GM18519 (cell line): ENCODE results near the gene PIK3C2B.

Source experiments
- ATAC-seq: cut with Tn5 transposase; IDR thresholded peaks from one replicate; pipeline ENCODE4 v1.9.1; 2021; ENCODE audit warnings: mild to moderate bottlenecking, moderate library complexity; ENCODE audit not compliant: unreplicated experiment, low FRiP score

Gene PIK3C2B

DNA sequence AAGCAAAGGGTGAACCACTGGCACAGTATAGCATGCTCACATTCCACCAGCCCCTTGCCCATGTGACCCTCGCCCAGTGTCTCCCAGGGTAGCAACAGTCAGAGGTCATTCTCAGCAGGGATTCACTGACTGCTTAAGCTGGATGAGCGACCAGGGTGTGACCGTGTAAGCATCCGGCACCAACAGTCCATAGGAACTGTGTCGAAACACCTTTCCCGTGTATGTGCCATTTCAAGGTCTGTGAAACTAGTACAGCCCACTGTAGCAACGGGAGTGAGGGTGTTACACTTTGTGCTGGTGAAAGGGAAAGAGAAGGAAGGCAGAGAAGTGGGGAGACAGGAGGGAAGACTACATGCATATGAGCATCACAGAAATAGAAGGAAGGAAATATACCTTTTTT is 10.8 kb downstream of the PIK3C2B start:
- ATAC-seq, result no peak

DNA sequence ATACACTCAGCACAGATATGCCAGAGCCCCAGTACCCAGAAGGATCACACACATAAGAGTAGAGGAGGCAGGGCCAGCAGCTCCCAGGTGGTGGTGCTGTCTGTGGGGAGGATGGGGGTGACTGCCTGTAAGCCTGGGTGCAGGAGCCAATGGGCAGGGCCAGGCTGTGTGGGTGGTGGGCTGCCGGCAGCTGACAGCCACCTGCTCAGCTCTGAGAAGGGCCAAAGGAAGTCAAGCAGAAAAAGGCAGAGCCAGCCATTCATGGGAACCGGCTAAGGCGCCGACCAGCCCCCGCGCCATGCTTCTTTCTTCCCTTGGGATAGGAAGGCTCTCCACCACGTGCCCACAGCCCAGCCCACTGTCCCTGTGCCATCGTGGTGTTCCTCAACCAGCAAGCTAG is 14.1 kb downstream of the PIK3C2B start:
- peak; percentile 48 for ATAC-seq

DNA sequence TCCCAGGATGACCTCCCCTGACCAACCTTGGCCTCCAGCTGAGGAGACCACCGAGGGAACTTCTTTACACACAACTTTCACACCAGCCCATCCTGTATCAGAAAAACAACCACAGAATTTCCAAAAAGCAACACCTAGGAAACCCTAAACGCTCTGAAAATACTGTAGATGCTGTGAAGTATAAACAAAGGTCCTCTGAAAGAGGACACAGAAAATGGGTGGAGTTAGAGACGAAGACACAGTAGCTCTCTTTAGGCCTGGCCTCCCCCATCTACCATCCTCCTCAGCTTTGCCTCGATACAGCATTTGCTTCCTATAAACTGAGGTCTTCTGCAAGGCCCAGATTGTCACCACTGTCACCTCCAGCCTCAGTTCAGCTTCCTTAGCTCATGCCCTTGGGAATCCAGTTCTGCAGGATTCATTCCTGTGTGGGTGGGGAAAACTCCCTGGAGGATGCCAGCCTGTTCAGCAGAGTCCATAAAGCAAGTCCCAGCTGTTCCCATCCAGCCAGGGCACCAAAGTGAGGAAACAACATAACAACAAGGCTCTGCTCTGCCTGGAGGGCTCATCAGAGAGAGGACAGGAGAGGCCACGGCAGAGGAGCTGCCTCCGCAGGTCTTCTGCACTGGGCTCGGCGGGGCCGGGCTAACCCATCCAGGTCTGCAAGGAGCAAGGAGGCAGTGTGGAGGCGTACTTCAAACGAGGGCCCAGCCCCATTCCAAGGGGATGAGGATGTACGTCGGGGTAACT is 15.0 kb downstream of the PIK3C2B start:
- no peak for ATAC-seq

DNA sequence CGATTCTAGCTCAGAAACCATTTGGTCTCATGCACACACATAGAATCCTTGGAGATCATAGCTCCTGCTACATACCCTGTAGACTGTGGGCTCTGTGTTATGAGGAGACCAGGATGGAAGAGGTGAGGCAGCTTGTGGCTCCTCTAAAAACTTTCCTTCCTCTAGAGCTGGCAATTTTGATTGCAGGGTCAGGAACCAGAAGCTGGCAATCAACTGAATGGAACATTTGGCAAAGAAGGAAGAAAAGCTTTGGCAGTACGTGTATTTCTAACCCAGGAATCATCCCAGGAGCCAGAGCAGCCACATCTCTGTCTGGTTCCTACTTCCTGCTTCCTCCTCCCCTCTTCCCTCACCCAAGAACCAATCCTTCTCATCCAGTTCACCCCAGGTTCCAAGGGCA is 15.7 kb downstream of the PIK3C2B start:
- no peak for ATAC-seq

DNA sequence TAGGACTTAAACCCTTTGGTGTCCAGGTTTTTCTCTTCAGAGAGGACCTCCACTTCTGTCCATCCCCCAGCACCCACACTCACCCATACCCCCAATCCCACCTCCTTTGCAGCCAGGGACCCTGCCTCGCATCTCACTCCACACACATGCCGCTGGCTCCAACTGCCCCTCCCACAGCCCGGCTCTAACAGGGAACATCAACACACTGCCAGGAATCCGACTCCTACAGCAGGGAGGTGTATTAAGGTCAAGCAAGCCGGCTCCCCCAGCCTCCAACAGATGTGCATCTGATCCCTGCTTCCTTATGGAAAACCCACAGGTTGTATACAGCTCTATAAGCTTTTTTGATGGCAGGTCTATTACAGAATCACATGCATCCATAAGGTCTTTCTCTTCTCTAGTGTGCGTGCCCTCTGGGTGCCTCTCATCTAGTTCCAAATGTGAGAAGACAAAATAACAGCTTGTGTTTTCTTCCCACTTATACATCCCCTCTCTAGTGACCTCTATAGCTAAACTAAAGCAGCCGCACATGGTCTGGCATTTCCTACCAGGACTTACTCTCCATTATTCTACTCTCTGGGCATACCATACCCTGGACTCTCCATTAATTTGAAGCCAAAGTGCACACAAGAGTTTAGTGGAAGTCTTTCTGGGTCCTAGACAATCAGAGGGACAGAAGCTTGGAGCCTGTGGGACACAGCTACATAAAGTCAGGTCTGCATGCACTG is 16.3 kb downstream of the PIK3C2B start:
- no peak for ATAC-seq

DNA sequence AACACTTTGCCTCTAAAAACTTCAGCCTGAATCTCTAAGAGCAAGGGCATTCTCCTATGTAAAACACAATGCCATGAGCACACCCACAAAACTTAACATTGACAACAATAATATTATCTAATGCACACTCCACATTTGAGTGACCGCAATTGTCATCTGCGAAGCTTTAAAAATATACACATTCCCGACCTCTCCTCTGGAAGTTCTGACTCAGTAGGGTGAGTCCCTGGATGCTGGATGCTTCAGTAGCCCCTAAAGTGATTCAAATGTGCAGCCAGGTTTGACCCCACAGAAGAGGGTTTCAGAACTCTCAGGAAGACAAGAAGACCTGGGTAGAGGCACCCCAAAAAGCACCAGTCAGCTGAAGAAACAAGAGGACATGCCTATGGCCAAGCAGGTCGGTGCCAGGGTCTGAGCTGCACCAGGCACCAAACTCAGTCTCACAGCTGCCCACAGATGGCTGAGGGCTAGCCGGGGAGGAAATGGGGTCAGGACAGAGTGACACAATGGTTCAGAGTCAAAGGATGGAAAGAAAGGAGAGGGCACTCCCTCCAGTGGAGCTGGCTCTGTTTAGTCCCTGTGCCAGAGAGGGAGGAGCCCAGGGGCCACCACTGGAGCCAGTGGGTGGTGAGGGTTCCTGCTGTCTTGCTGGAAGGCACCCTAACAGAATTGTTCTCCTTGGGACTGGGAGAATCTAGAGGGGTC is 17.4 kb downstream of the PIK3C2B start:
- no peak for ATAC-seq

DNA sequence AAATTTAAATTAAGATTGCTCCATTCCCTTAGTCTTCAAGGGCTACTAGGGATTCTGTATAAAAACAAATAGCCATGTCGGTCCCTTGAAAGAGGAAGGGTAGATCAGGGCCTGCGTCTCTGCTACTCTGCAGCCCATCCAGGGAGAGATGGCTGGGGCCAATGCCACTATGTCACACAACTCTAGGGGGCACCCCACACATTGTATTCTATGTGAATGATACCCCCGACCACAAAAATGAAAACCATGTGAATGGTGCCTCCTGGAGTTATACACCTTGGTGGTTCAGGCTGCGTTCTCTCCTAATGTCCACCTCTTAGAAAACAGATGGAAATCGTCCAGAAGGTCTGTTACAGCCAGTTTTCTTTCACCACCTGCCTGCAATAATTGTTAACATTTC is 18.0 kb downstream of the PIK3C2B start:
- no peak for ATAC-seq

DNA sequence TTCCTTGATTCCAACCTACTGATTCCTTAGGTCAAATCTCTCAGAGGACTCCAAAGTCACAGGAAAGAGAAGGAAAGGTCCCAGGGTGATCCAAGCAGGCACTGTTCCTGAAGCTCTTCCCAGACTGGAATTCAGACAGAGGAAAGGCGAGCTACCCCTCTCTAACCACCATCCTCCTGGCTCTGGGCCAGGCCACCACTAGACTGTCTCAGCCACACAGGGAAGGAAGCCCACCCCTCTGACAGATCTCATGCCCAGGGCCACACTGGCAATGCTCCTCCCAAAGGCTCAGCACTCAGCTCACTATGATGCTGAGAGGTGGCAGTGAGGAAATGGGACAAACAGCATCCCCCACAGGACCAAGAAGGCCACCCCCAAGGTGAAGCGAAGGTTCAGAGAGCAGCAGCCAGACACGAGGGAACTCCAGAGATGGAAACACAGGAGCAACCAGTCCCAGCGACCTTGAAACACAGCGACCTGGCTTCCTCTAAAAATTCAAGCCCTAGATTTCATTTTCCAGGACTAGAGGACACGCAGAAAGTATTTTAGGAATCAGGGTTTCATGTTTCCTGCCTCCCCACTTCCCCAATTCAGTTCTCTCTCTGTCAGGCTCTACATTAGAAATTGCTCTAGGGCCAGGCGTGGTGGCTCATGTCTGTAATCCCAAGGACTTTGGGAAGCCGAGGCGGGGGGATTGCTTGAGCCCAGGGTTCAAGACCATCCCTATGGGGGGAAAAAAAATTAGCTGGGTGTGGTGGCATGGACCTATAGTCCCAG is 18.8 kb downstream of the PIK3C2B start:
- ATAC-seq, result no peak

DNA sequence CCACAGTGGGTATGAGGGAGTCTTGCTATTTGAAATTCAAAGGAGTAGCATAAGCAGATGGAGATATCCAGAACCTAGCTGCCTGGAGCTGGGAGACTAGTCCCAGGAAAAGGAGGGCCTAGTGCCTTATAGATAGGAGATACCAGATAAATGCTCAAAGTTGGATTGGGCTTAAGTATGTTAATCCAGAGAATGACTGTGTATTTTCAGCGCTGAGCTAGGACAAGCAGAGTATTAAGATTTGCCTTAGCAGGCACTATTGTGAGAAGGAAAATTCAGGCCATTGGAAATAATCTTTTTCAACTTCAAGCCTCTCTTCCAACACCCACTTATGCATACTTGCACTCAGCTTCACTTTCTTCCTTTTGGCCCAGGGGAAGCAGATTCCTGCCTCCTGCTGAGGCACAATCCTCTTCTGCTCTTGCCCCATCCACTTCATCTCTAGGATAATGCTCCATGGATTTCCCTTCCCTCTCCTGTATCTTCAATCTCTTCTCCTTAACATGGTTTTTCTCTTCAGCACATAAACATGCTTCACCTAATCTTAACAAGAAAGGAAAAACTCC is 21.1 kb downstream of the PIK3C2B start:
- ATAC-seq, result no peak

DNA sequence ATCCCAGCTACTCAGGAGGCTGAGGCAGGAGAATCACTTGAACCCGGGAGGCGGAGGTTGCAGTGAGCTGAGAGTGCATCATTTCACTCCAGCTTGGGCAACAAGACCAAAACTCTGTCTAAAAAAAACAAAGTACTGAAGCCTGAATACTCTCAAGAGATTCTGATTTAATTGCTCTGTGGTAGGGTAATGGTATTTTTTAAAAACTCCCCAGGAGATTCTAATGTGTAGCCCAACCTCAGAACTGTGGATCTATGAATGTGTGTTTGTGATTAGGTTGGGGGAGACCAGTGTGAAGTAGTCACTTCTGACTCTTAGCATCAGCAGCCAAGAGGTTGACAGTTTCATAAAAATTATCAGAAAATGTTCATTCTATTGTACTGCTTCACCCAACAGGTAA is 21.9 kb downstream of the PIK3C2B start:
- ATAC-seq, result no peak

DNA sequence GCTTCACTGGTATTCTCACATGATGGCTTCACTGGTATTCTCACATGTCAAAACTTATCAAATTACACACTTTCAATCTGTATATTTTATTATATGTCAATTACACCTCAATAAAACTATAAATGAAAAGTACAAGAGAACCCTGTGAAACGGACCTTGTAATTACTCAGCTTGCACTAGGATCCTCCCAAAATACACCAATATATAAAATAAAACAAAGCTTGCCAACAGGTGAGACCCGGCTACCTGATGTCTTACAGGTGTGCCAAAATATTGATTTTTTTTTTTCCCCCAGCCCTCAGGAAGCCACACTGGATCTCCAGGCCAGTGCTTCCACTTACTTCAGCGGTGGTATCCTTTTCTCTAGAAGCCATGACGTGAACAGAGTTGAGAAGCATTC is 22.9 kb downstream of the PIK3C2B start:
- no peak for ATAC-seq

DNA sequence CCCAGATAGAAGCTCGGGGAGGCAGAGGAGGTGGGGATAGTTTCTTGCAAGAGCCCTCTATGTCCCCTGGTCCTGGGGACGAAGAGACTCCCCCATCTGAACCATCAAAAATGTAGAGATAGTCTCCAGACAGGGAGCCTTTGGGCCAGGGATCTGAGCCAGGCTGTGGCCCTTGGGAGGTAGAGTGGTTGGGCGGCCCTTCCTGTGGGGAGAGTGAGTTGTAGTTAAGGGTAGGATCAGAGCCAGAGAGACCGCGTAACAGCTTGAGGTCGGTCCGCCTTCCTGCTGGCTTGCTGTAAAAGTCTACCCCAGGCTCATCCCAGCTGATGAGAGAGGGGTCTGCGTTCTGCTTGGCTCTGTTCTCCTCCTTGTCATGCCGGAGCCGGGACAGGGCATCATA is 25.3 kb downstream of the PIK3C2B start:
- no peak for ATAC-seq

DNA sequence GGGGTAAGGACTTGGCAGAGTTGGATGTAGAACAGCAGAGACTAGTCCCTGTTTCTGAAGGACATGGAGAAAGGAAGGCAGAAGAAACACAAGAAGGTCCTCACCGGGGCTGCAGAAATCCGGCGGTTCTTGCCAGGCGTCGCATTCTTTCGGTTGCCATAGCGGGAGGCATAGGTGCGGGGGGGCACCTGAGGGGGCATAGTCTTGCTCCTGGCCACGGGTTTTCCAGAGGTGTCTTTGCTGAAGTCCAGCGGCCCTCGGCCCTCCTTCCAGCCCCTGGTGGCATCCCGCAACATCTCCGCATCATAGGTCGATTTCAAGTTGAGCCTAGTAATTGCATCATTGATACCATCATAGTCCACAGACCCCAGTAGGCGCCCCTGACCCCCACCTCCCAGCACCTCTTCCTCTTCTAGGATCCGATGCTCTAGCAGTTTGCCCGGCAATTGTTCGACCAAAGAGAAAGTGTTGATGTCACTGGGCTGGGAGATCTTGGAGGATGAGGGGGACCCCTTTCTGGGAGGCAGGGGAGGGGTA is 25.8 kb downstream of the PIK3C2B start:
- no peak for ATAC-seq

DNA sequence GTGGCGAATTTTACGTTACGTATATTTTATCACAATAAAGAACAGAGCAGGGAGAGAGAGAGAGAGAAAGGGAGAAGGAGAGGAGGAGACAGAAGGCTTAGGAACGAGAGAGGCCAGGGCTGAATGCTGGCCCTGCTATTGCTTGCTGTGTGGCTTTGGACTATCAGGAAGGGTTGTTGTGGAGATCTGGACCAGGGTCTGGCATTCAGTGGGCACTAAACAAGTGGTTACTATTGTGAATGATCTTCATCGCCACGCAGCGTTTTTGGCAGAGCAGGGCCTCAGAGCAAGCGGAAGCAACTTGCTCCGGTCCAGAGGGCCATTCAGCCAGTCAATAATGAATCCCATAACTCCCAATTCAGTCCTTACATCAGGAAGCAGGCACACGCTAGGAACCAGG is 26.4 kb downstream of the PIK3C2B start:
- no peak for ATAC-seq

DNA sequence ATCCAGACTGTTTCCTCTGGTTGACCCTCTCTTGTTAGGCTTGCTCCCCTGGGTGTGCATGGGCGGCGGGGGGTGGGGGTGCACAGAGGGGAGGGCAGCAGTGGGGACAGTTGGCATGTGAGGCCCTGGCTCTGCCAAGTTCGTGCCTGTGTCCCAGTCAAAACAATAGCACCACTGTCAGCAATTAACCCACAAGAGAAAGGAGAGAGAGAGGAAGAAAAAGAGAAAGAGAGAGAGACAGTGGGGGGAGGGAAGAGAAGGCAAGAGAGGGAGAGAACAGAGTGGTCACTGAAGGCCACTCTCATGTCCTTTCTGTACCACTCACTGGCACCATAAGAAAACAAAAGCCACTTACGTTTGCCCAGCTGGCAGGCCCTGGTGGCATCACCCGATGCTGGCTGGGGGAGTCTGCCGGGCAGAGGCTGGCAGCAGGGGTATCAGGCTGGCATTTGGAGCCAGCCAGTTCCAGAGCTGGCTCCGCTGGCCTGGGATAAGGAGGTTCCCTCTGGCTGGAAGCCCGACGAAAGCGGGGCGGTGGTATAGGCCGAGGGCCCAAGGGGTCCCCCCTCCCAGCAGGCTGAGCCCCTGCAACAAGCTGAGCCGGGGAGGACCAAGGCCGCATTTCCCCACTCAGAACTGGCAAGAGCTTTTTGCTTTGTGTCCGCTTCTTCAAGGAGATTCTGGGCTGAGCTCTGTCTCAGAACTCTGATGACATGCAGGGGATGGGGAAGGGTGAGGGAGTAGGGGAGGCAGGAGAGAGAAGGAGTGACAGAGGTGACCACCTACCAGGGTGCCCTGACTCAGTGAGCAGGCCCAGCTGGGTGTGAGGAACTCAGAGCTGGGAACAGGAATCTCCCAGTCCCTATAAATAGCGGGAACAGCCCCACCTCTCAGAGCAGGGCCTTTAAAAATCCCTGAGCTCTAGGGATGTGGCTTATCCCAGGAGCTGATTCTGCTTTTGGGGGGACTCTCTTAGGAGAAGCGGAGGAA is 27.9 kb downstream of the PIK3C2B start:
- ATAC-seq, result no peak

DNA sequence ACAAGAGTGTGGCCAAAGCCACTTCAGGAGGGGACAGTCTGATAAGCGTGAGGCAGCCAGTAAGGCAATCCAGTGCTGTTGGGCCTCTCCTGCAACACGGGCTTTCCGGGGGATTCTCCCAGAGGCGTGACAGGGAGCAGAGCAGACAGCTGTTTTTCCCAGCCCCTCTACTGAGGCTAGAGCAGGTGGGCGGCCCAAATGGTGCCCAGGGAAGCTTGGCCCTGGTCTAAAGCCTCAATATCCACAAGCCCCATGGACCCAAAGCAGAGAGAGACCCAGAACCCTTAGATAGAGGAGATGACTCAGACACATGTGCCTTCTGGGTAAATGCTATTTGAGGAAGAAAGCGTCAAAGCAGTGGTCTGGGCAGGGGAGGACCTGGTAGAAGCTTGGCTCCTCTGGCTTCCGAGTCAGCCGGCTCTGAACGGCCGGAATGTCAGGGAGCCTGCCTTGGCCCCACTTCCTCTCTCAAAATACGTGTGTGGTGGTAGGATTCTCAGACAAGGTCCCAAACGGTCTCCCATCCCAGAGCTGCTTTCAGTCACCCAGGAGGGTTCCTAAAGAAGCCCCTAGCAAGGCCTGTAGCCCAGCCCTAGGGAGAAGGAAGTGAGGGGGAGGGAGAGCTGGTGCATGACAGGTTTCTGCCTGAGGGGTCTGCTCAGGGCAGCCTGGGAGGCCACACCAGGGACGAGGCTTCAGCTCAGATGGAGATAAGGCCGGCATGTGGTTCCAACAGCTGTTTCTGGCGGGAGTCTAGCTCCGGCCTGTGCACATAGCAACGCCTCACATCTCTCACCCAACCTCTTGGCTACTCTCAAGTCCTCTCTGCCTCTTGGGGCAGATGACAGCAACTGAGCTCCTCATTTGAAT is 28.8 kb downstream of the PIK3C2B start:
- peak; percentile 72 for ATAC-seq

DNA sequence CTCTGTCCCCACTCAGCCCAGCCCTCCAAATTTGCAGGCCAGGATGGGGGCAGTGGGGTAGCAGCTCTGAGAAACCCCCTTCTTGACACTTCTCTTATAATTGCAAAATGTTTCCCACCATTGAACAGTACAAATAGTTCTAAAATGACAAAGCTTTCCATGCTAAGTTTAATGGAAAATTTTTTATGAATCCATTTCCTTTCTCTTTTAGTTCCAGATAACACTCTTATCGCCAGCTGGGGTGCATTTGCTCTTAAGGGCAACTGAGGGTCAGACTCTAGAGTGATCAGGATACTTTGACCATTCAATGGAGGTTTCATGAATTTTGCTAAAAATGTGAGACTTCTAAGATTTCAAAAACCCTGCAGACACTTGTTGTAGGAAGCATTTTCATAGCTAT is 29.9 kb downstream of the PIK3C2B start:
- no peak for ATAC-seq

DNA sequence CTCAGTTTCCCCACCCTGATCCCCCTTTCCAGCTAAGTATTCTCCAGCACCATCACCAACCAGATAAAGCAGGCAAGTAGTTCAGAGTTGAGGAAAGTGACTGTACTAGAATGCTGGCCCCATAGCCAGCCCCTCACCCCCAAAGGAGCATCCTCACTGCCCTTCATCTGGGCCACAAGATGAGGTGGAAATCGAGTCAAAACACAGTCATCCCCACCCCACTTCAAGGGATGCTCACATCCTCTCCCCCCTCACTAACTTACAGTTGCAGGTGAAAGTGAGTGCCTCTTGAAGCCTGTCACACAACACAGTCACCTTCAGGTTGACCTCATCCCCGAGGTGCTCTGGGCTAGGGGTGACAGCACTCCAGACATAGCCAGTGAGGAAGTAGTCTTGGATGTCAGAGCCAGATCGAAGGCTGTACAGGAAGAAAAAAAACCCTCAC is 30.4 kb downstream of the PIK3C2B start:
- ATAC-seq, result no peak
